Uterus (tissue), 2 donors: ENCODE measurements around the gene CASK.
"Not testable (repeated sequence)": the region's sequence is repeated elsewhere in the genome, so short reads cannot be mapped to it uniquely, and the experiment has no call there.

Experiments
- CTCF ChIP-seq, 4 experiments: fragments of 200-600 bp in 2 of 4; fragments of 450-650 bp in 2 of 4; sonication (generic) in 2 of 4; IDR thresholded peaks; one replicate each; pipeline ENCODE4 v1.5.1; 2016 to 2019; ENCODE audit warnings: antibody characterized with exemption in 4 of 4, mild to moderate bottlenecking in 2 of 4, moderate library complexity in 1 of 4
- POLR2A ChIP-seq, 2 donors: fragments of 450-650 bp; IDR thresholded peaks; one replicate each; pipeline ENCODE4 v1.6.1; 2016; ENCODE audit warnings: antibody characterized with exemption in 2 of 2, mild to moderate bottlenecking in 1 of 2, moderate library complexity in 1 of 2

GRCh38 chrX:41646201-41646600, 277.2 kb downstream of the CASK start:
- not testable (repeated sequence) for TF ChIP-seq POLR2A, CTCF (IDR thresholded peaks at IDR 0.05)
